AG04450 (cell line): Measurements from ENCODE around the gene EDIL3. TPM values are rescaled to one million over a fixed set of nuclear protein-coding genes. Genes with fewer than 3 reads are reported as not detected.

Experiments
- CTCF ChIA-PET: fragments of 300-600, 350-600 bp; formaldehyde crosslinking; extraction: SDS; loops from one replicate; lab custom pipeline; 2022; ENCODE audit warnings: antibody characterized with exemption, inconsistent platforms; lab: Charles Lee
- POLR2A ChIA-PET: fragments of 350-600 bp; formaldehyde crosslinking; extraction: SDS; loops from one replicate; lab custom pipeline; 2021; ENCODE audit warnings: antibody characterized with exemption, inconsistent platforms; lab: Yijun Ruan, JAX
- DNase-seq: peaks from one replicate; pipeline ENCODE4 v3.0.0-alpha.2; 2011; ENCODE audit warnings: low read depth, low spot score
- H3K27ac ChIP-seq: one replicate; pipeline ENCODE4 v1.5.1; 2012; ENCODE audit warnings: low read depth, low read length, control low read depth
- H3K27me3 ChIP-seq: one replicate; pipeline ENCODE4 v1.6.0; 2012; ENCODE audit warnings: low read length; ENCODE audit not compliant: control insufficient read depth, insufficient read depth
- H3K4me3 ChIP-seq: 2 replicates; pipeline ENCODE4 v1.5.1; 2011; ENCODE audit warnings: mild to moderate bottlenecking, low read depth, low read length, control low read depth
- H3K9me3 ChIP-seq: 2 replicates; pipeline ENCODE4 v1.5.1; 2012; ENCODE audit warnings: low read length; ENCODE audit not compliant: control insufficient read depth, insufficient read depth
- CTCF ChIP-seq: IDR thresholded peaks from 2 replicates; pipeline ENCODE4 v1.5.1; 2011; ENCODE audit warnings: low read depth, low read length, control low read depth, inconsistent platforms
- polyA plus RNA-seq: library from polyadenylated mRNA; depleted of rRNA; stranded (reverse); fragments of >200 nt; gene quantifications from 2 replicates; pipeline ENCODE4 v1.2.3, GENCODE V29; 2011

EDIL3 gene
- polyA plus RNA-seq, 1 experiment = 61.9 TPM

- DNase-seq = no peak
These were observed 410.5 kb downstream of the EDIL3 start for GRCh38 chr5:83973925-83974815.

GRCh38 chr5:83972909-83973308 lies 411.8 kb downstream of the EDIL3 start:
- no peaks in the 10 kb centered on the region for H3K27me3 ChIP-seq
- no peak for DNase-seq
- H3K27ac ChIP-seq = no peak overlapping the region
- CTCF ChIA-PET = no interaction called here
- no peak for TF ChIP-seq CTCF
- no peak overlapping the region for H3K4me3 ChIP-seq
- no peaks in the 10 kb centered on the region for H3K9me3 ChIP-seq
- POLR2A ChIA-PET = no interaction called here

More at GRCh38 chr5:83973925-83974815, 410.5 kb downstream of the EDIL3 start:
- Histone ChIP-seq H3K27ac (no peak overlapping the region), H3K9me3 (no peaks in the 10 kb centered on the region), H3K27me3 (no peaks in the 10 kb centered on the region), H3K4me3 (no peak overlapping the region)
- CTCF ChIA-PET = no interaction called here
- POLR2A ChIA-PET = no interaction called here
- no peak for TF ChIP-seq CTCF

- Histone ChIP-seq H3K27ac (no peak overlapping the region), H3K9me3 (no peaks in the 10 kb centered on the region), H3K4me3 (no peak overlapping the region), H3K27me3 (no peaks in the 10 kb centered on the region)
- DNase-seq = no peak
- ChIA-PET CTCF (interaction anchor here (1.0 to 1.8 kb wide), 2 partner anchors 45 to 260 kb away, joined by 3 to 5 read pairs; no protein-coding TSS in a partner anchor), POLR2A (no interaction called here)
- no peak for TF ChIP-seq CTCF
These were observed 412.4 kb downstream of the EDIL3 start for GRCh38 chr5:83972236-83972635.

- Histone ChIP-seq H3K27ac (no peak overlapping the region), H3K9me3 (no peaks in the 10 kb centered on the region), H3K4me3 (no peak overlapping the region), H3K27me3 (no peaks in the 10 kb centered on the region)
- ChIA-PET POLR2A (interaction anchor here (0.7 kb wide), 1 partner anchor 12 kb away, joined by 3 read pairs; no protein-coding TSS in a partner anchor), CTCF (interaction anchor here (1.2 to 2.5 kb wide), 4 partner anchors 25 to 249 kb away, joined by 3 to 11 read pairs (median 4); no protein-coding TSS in a partner anchor)
- TF ChIP-seq CTCF = no peak
- peak; percentile 29 for DNase-seq
These were observed 417.3 kb downstream of the EDIL3 start for GRCh38 chr5:83967417-83967816.

GRCh38 chr5:83965441-83965840 lies 419.2 kb downstream of the EDIL3 start:
- POLR2A ChIA-PET = no interaction called here

More at GRCh38 chr5:83965441-83965840, 419.2 kb downstream of the EDIL3 start:
- CTCF ChIA-PET = no interaction called here
- TF ChIP-seq CTCF = no peak
- Histone ChIP-seq H3K4me3 (no peak overlapping the region), H3K27ac (no peak overlapping the region), H3K27me3 (no peaks in the 10 kb centered on the region), H3K9me3 (no peaks in the 10 kb centered on the region)
- DNase-seq = no peak
